HG02938 (cell line): Measurements from ENCODE around the gene HMCN2.
"Not testable (repeated sequence)": the region's sequence is repeated elsewhere in the genome, so short reads cannot be mapped to it uniquely, and the experiment has no call there.

Experiments
- ATAC-seq: cut with Tn5 transposase; IDR thresholded peaks from one replicate; pipeline ENCODE4 v1.9.1; 2021; ENCODE audit warnings: mild to moderate bottlenecking, moderate library complexity; ENCODE audit not compliant: unreplicated experiment

Gene HMCN2

GRCh38 chr9:130262771-130263170 is 2.8 kb upstream of the HMCN2 start:
- no peak for ATAC-seq

DNA sequence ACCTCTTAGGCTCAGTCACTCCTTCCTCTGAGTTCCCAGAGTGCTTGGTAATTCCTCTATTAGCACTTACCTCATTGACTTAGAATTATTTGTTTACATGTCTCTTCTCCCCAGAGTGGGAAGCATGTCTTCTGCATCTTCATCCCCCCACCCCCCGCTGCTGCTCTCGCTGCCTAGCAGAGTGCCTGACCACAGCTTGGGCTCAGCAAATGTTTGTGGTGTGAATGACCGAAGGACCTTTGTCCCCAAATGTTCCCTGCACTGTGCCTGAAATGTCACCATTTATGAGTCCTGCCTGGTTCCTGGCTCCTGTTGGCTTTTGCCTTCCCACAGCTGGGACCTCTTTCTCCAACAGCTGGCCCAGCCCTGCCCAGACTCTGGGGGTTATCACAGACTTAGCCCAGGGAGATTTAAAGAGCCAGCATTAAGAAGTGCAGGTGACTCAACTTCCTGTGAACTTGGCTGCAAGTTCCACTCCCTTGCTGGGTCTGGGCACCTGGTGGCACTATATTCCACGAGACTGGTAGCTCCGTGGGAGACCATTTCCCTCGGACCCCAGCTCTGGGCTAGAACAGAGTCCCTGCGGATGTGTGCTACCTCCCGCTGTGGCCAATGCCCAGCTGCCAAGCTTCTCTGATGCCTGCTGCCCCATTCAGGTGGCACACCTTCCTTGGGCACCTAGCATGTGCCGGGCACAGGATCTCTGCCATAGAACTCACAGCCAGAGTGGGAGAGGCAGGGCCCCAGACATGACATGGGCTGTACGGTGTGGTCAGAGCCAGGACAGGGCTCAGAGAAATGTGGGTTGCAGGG is 1.8 kb upstream of the HMCN2 start:
- no peak for ATAC-seq

GRCh38 chr9:130264414-130265350 is 878 bp upstream of the HMCN2 start:
- ATAC-seq: no peak

DNA sequence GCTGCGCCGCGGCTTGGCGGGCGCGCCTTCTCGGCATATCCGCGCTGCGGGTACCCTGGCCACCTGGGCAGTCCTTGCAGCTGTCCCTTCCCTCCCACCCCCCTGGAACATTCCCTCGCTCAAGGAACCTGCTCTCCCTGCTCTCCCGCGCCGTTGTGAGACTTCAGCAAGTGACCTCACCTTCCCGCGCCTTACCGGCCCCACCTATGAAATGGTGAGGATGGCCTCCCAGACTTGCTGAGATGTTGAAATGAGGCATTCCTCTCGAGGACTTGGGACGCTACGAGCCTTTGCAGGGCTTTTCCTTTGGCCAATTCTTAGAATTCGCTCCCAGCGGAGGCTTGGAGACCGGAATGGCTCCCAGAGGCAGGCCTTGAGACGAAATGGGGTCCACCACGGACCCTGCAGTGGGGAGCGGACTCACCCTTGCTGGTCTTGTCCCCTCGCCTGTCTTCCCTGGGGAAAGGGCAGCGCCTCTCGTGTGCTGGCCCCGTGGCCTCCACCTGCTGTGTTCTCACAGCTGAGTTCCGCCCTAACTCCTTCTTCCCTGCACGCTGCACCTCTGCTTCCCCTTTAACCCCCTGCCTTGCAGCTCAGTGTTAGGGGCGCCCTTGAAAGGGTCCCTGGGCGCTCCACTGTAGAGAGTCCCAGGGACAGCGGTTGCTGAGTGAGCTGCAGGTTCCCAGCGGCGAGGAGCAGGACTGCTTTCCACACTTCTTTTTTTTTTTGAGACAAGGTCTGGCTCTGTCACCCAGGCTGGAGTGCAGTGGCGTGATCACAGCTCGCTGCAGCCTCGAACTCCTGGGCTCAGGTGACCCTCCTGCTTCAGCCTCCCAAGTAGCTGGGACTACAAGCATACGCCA is 907 bp downstream of the HMCN2 start:
- ATAC-seq: no peak

- no peak for ATAC-seq
Measured at GRCh38 chr9:130267930-130268329, 2.4 kb downstream of the HMCN2 start.

DNA sequence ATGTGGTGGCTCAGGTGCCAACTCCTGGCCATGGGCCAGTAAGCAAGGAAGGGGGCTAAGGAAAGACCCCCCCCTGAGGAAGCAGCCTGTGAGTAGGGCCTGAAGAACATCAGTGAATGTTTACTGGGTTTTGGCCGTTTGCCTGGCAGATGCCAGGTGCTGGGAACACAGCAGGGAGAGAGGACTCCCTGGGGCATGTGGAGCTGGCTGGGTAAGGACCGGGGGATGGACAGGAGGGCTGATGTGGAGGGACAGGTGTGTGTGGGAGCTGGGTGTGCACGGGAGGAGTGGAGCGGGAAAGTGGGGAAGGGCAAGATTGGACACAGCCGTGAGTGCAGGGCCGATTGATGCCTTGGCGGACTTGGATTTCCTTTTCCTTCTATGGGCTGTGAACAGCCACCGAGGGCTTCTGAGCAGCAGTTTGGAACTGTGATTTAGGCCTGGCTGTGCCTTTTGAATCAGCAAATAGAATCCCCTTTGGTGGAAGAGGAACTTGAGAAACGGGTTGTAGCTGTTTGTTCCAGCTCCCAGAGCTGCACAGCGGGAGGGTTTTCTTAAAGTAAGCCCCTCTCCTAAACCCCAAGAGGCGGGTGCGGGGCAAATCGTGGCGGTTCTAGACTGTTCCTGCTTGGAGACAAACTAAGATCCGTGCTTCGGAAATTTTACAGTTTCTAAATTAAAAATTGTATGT is 3.1 kb downstream of the HMCN2 start:
- ATAC-seq: no peak

DNA sequence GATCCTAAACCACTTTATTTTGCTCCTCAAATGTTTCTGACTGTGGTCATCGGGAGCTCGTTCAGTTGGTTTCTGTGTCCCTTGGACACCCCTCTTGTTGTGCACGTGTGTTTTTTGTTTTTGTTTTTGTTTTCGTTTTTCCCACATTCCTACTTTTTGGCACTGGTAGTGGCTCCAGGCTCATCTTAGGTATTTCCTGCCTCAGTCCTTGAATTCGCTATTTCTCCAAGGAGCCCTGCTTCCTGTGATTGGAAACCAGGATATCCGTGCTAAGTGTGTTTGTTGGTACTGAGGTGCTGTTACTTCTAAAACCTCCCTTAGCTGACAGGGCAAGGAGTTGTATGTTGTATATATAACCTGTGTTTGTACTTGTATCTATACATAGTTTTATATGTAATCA is 5.9 kb downstream of the HMCN2 start:
- ATAC-seq: no peak

DNA sequence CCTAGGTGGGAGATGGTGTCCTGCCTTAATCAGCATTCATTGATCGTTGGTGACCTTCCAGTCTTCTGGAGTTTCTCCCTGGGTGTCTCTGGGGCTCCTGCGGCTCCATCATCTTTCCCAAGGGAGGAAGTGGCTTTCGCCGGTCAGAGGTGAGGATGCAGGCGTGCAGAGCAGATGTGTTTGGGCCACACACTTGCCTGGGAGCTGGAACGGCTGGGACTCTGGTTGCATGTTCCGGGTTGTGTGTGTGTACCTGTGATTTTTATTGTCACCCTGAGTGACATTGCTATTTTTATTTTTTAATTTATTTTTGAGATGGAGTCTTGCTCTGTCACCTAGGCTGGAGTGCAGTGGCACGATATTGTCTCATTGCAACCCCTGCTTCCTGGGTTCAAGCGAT is 9.6 kb downstream of the HMCN2 start:
- ATAC-seq: no peak

- no peak for ATAC-seq
Measured at GRCh38 chr9:130276121-130276520, 10.6 kb downstream of the HMCN2 start.

GRCh38 chr9:130276955-130277354 is 11.4 kb downstream of the HMCN2 start:
- ATAC-seq: no peak

GRCh38 chr9:130277525-130277924 is 12.0 kb downstream of the HMCN2 start:
- not testable (repeated sequence) for ATAC-seq

GRCh38 chr9:130283539-130284248 is 18.1 kb downstream of the HMCN2 start:
- no peak for ATAC-seq

DNA sequence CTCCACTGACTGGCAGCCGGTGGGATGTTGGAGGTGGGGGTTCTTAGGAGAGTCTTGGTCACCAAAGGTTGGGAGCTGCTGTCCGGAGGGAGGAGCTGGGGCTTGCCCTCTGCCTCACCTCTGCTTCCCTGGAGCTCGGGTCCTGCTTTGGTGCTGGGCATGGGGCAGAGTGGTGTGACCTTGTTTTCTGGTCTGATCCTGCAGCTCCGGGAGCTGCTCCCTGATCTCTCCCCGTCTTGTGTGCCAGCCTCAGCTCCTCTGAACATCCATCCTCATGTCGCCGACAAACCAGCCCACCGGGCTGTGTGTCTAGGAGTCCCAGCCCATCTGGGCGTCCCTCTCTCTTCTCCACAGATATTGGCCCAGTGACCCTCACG is 18.7 kb downstream of the HMCN2 start:
- no peak for ATAC-seq

GRCh38 chr9:130284690-130285089 is 19.1 kb downstream of the HMCN2 start:
- no peak for ATAC-seq

DNA sequence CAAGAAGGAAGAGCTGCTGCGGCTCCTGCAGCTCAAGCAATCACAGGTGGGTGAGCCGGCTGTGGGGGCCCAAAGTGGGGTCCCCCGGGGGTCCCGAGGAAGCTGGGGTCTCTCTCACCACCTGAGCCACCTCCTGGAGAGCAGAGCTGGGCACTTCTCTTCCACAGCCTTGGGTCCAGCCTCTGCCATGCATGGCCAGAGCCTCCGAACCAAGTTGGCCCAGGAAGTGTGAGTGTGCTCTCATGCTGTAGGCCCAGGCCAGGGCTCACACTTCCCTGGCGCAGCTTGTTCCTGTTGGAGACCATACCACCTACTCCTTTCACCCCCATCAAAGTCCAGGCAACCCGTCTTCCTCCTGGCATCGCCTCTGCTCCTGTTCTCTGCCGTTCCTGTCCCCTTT is 19.7 kb downstream of the HMCN2 start:
- no peak for ATAC-seq

DNA sequence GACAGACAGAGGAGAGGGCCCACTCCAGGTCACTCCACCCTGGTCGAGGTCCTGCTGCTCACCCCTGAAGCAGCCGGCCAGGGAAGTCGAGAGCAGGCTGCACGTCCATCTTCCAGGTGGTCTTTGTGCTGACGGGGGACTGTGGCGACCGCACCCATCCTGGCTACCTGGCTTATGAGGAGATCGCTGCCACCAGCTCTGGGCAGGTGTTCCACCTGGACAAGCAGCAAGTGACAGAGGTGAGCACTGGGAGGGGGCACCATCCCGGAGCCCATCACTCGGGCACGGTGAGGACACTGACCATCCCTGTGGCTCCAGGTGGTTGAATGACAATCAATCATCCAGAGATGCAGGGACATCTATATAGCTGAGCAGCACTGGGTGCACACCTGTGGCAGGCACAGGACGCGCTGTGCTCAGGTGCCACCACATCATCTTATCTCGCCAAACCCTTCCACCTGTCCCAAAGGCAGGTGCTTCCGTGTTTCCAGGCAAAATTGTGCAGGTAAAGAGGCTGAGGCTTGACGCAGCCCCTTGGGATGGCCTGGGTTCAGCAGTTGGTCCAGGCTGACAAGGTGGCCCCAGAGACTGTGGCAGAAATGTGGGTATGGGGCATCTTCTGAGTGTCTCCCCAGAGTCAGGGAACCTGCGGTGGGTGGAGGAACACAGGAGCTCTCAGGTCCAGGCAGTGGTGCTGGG is 20.7 kb downstream of the HMCN2 start:
- no peak for ATAC-seq

DNA sequence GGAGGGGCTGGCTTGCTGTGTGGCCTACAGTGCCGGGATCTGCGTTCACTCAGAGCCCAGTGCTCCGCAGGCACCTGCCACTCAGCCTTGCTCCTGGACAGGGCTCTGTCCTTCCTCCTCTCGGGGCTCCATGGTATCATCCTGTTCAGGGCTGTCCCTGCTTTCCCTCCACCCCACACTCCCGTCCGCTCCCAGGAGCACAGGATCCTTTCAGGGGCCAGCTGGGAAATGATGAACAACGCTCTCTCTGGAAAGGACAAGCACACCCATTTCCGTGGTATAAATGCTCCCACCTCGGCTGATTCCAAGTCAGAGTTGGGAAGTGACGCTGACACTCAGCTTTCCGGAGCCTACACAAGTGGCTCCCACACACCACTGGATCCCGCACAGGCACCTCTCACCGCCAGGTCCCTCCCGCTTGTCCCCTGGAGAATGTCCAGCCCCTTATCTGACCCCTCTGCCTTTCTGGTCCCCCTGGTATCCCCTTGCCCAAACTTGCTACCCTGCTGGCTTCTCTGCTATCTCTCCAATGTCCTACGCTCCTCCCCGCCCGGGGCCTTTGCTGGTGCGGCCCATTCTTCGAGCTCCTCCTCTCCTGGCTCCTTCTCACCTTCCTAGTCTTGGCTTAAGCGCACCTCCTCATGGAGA is 21.3 kb downstream of the HMCN2 start:
- no peak for ATAC-seq

GRCh38 chr9:130287736-130288135 is 22.2 kb downstream of the HMCN2 start:
- no peak for ATAC-seq

GRCh38 chr9:130288393-130288792 is 22.8 kb downstream of the HMCN2 start:
- ATAC-seq: no peak
